K562 (cell line): Measurements from ENCODE around the gene ACER3. TPM values are rescaled to one million over a fixed set of nuclear protein-coding genes. Genes with fewer than 3 reads are reported as not detected.

Experiments
- AFF1 ChIP-seq, 2 experiments: fragments of 450-650 bp; IDR thresholded peaks; 2 replicates each; pipeline ENCODE4 v1.6.1; 2018; ENCODE audit warnings: mild to moderate bottlenecking in 2 of 2, low read depth in 1 of 2; ENCODE audit not compliant: partially characterized antibody in 2 of 2
- CHD7 ChIP-seq: fragments of 200-600 bp; sonication (generic); IDR thresholded peaks from one replicate; pipeline ENCODE4 v1.6.1; 2012; ENCODE audit warnings: mild to moderate bottlenecking, low read depth, low read length, inconsistent platforms
- NR2C2 ChIP-seq, 2 experiments: fragments of 200-800 bp in 1 of 2; sonication (Bioruptor generic) in 1 of 2; sonication (generic) in 1 of 2; formaldehyde crosslinking in 1 of 2; IDR thresholded peaks; 2 replicates each; pipeline versions ENCODE4 v1.6.1 to v1.8.0; 2016 to 2022; ENCODE audit warnings: mild to moderate bottlenecking in 1 of 2, missing compliant biosample characterization in 1 of 2, missing genetic modification characterization in 1 of 2, missing genetic modification reagents in 1 of 2
- PTRF ChIP-seq: fragments of 450-650 bp; IDR thresholded peaks from 2 replicates; pipeline ENCODE4 v1.6.1; 2016; ENCODE audit warnings: mild to moderate bottlenecking, missing genetic modification characterization, missing compliant biosample characterization
- RBM14 ChIP-seq: fragments of 200-400 bp; formaldehyde crosslinking; IDR thresholded peaks from 2 replicates; pipeline ENCODE4 v1.6.1; 2018; ENCODE audit warnings: low read depth, mild to moderate bottlenecking, low read length, moderate library complexity, borderline replicate concordance; ENCODE audit not compliant: insufficient read depth
- SIN3B ChIP-seq: fragments of 450-650 bp; IDR thresholded peaks from 2 replicates; pipeline ENCODE4 v1.6.1; 2017; ENCODE audit warnings: low read depth, mild to moderate bottlenecking, moderate library complexity
- TAF7 ChIP-seq: fragments of 450-650 bp; IDR thresholded peaks from 2 replicates; pipeline ENCODE4 v1.6.1; 2016; ENCODE audit warnings: missing genetic modification characterization, missing compliant biosample characterization
- ZBTB2 ChIP-seq: fragments of 450-650 bp; IDR thresholded peaks from 2 replicates; pipeline ENCODE4 v1.6.1; 2016; ENCODE audit warnings: antibody characterized with exemption
- polyA plus RNA-seq, 8 experiments: library from polyadenylated mRNA; depleted of rRNA in 4 of 8; stranded (reverse) in 5 of 8; unstranded in 3 of 8; fragments of >200 nt; fragmentation: Nextera tagmentation in 2 of 8; fragmentation: Illumina TruSeq in 1 of 8; extraction: Ambion mirVana in 2 of 8; extraction: Trizol in 1 of 8; gene quantifications; 2 replicates each; pipeline versions ENCODE4 v1.2.1 to v1.2.3, GENCODE V29; 2011 to 2014; ENCODE audit warnings: inconsistent platforms in 1 of 8, missing spikeins in 1 of 8
- total RNA-seq, 7 experiments: library from RNA; depleted of rRNA in 6 of 7; stranded (reverse); fragments of >200 nt in 6 of 7; fragmentation: Illumina TruSeq in 2 of 7; extraction: Trizol in 2 of 7; gene quantifications; 2 replicates each; pipeline versions ENCODE4 v1.2.1 to v1.2.3, GENCODE V29; 2011 to 2021; ENCODE audit warnings: low replicate concordance in 1 of 7

ACER3 gene
- total and polyA plus RNA-seq, 9 of the 15 experiments (the other 6 are each of a cell fraction or from before 2014, with no cell fraction given): 2.0 to 23.8 (median 9.5) TPM

GRCh38 chr11:76823481-76824028 is 37.2 kb upstream of the ACER3 start (continued):
- no peak for TF ChIP-seq CHD7
- TF ChIP-seq TAF7: no peak
- TF ChIP-seq PTRF (tag): no peak
- TF ChIP-seq ZBTB2: 0 out of 2 replicates have a peak, but pooled peaks have one; percentile 28
- TF ChIP-seq SIN3B: no peak
- no peak for TF ChIP-seq RBM14
- TF ChIP-seq AFF1 (IDR thresholded peaks at IDR 0.05; ENCODE audit: low read depth in 1 of 2, partially characterized antibody in 2 of 2): peak in 1 of 2 experiments; percentile 82
- TF ChIP-seq NR2C2 (CRISPR knock-in tag; IDR thresholded peaks at IDR 0.05): no peak
- TF ChIP-seq NR2C2 (tag; IDR thresholded peaks at IDR 0.05): no peak
